ENCODE data around the gene CNN2. TPM values are rescaled to one million over a fixed set of nuclear protein-coding genes. Genes with fewer than 3 reads are reported as not detected.

Gene CNN2
- polyA plus RNA-seq, 1 donor from 2014 or later: 42.8 TPM

- no peaks in the 10 kb centered on the region for H3K9me2 ChIP-seq (ENCODE audit: insufficient read depth, low read length)
- no peaks in the 10 kb centered on the region for H3K79me2 ChIP-seq (replicated peaks; ENCODE audit: insufficient read depth, low read length)
- TF ChIP-seq RAD21 (conservative IDR thresholded peaks at IDR 0.05) (no peak), SMC3 (conservative IDR thresholded peaks at IDR 0.05; ENCODE audit: poor library complexity) (no peak), REST (IDR thresholded peaks at IDR 0.05; ENCODE audit: borderline replicate concordance) (no peak), POLR2AphosphoS5 (IDR thresholded peaks at IDR 0.05) (no peak)
- peaks cover 13% of the 10 kb centered on the region for H3K27me3 ChIP-seq (ENCODE audit: insufficient read depth, low read depth, low read length)
- no peak overlapping the region for H3K27ac ChIP-seq (ENCODE audit: low read length)
- peaks cover 3% of the 10 kb centered on the region for H3K36me3 ChIP-seq (ENCODE audit: insufficient read depth, low read length)
- H3K9me3 ChIP-seq (ENCODE audit: low read length): peaks cover 11% of the 10 kb centered on the region
- H3K4me3 ChIP-seq (ENCODE audit: low read length): no peak overlapping the region
- H3F3A ChIP-seq (ENCODE audit: insufficient read depth, low read length, poor library complexity, severe bottlenecking): no peaks in the 10 kb centered on the region
- no peaks in the 10 kb centered on the region for H4K20me1 ChIP-seq (ENCODE audit: insufficient read depth)
- H3K9ac ChIP-seq (ENCODE audit: low read length): no peak overlapping the region
- H2AFZ ChIP-seq (ENCODE audit: low read depth, low read length): no peak overlapping the region
- H3K4me2 ChIP-seq (ENCODE audit: low read length): no peak overlapping the region
These were observed 36.1 kb downstream of the CNN2 start for GRCh38 chr19:1062387-1063029.

DNA sequence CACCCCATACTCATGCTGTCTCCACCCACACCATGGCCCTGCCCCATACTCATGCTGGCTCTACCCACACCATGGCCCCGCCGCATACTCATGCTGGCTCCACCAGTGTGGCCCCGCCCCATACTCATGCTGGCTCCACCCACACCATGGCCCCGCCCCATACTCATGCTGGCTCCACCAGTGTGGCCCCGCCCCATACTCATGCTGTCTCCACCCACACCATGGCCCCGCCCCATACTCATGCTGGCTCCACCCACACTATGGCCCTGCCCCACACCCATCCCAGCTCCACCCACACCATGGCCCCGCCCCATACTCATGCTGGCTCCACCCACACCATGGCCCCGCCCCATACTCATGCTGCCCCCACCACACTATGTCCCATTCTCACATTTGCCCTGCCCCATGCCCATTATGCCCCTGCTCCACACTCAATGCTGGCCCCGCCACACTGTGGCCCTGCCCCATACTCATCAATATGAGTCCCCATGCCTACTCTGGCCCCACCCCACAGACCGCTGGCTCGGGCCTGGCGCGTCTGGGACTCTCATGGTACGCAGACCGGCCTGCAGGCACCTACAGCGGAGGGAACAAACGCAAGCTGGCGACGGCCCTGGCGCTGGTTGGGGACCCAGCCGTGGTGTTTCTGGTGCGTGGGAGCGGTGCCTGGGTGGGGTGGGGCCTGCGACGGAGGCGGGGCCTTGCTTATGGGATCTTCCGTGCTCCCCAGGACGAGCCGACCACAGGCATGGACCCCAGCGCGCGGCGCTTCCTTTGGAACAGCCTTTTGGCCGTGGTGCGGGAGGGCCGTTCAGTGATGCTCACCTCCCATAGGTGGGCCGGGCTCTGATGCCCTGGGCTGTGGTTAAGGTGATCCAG lies 36.9 kb downstream of the CNN2 start:
- H3K27ac ChIP-seq (ENCODE audit: low read length): no peak overlapping the region
- no peak overlapping the region for H3K9ac ChIP-seq (ENCODE audit: low read length)
- H3F3A ChIP-seq (ENCODE audit: insufficient read depth, low read length, poor library complexity, severe bottlenecking): no peaks in the 10 kb centered on the region
- H3K36me3 ChIP-seq (ENCODE audit: insufficient read depth, low read length): peaks cover 3% of the 10 kb centered on the region
- peaks cover 7% of the 10 kb centered on the region for H3K9me3 ChIP-seq (ENCODE audit: low read length)
- H2AFZ ChIP-seq (ENCODE audit: low read depth, low read length): no peak overlapping the region
- H3K4me3 ChIP-seq (ENCODE audit: low read length): no peak overlapping the region
- TF ChIP-seq RAD21 (conservative IDR thresholded peaks at IDR 0.05) (no peak), POLR2AphosphoS5 (IDR thresholded peaks at IDR 0.05) (no peak), REST (IDR thresholded peaks at IDR 0.05; ENCODE audit: borderline replicate concordance) (no peak), TAF1 (IDR thresholded peaks at IDR 0.05; ENCODE audit: low read depth) (no peak), MXI1 (conservative IDR thresholded peaks at IDR 0.05; ENCODE audit: poor library complexity, severe bottlenecking) (no peak), EZH2 (IDR thresholded peaks at IDR 0.05; ENCODE audit: borderline replicate concordance, insufficient read depth, low read length, poor library complexity, severe bottlenecking) (no peak)
- no peaks in the 10 kb centered on the region for H3K79me2 ChIP-seq (replicated peaks; ENCODE audit: insufficient read depth, low read length)
- peaks cover 16% of the 10 kb centered on the region for H3K27me3 ChIP-seq (ENCODE audit: insufficient read depth, low read depth, low read length)
- no peaks in the 10 kb centered on the region for H3K9me2 ChIP-seq (ENCODE audit: insufficient read depth, low read length)
- no peaks in the 10 kb centered on the region for H4K20me1 ChIP-seq (ENCODE audit: insufficient read depth)
- no peak overlapping the region for H3K4me2 ChIP-seq (ENCODE audit: low read length)

Data from neural cell (in vitro differentiated cells).